ENCODE measurements around the gene TXNDC15. TPM values are rescaled to one million over a fixed set of nuclear protein-coding genes. Genes with fewer than 3 reads are reported as not detected.

The TXNDC15 gene
- total RNA-seq, 1 donor: 85.9 TPM

GRCh38 chr5:134943547-134943946 is 69.4 kb downstream of the TXNDC15 start:
- DNase-seq (ENCODE audit: low read depth): no peak
- TF ChIP-seq CTCF (IDR thresholded peaks at IDR 0.05; ENCODE audit: insufficient read depth, low read length): no peak
- H3K4me3 ChIP-seq (ENCODE audit: low read depth, low read length): no peak overlapping the region

- peak; percentile 10 for DNase-seq (ENCODE audit: low read depth)
- H3K4me3 ChIP-seq (ENCODE audit: low read depth, low read length): no peak overlapping the region
- no peak for TF ChIP-seq CTCF (IDR thresholded peaks at IDR 0.05; ENCODE audit: insufficient read depth, low read length)
These were observed 70.5 kb downstream of the TXNDC15 start for GRCh38 chr5:134944630-134945029.

GRCh38 chr5:134945041-134945440 is 70.9 kb downstream of the TXNDC15 start:
- DNase-seq (ENCODE audit: low read depth): no peak
- H3K4me3 ChIP-seq (ENCODE audit: low read depth, low read length): no peak overlapping the region
- TF ChIP-seq CTCF (IDR thresholded peaks at IDR 0.05; ENCODE audit: insufficient read depth, low read length): no peak

- peak; percentile 56 for DNase-seq (ENCODE audit: low read depth)
- no peak for TF ChIP-seq CTCF (IDR thresholded peaks at IDR 0.05; ENCODE audit: insufficient read depth, low read length)
- H3K4me3 ChIP-seq (ENCODE audit: low read depth, low read length): no peak overlapping the region
These were observed 74.7 kb downstream of the TXNDC15 start for GRCh38 chr5:134948911-134949310.

- DNase-seq (ENCODE audit: low read depth): no peak
- no peak for TF ChIP-seq CTCF (IDR thresholded peaks at IDR 0.05; ENCODE audit: insufficient read depth, low read length)
- H3K4me3 ChIP-seq (ENCODE audit: low read depth, low read length): no peak overlapping the region
These were observed 75.1 kb downstream of the TXNDC15 start for GRCh38 chr5:134949316-134949715.

Small RNA genes within 50 kb of the gene (small RNA-seq; reads per million reads assigned to genes)
- not detected for gene MIR4461
- gene MTND3P25: not detected
- not detected for gene MTND4LP30

Other genes with a start within 250 kb of the TXNDC15 start
- 88.4 and 133 TPM in 2 replicates for gene SAR1B, start 241.5 kb upstream of the TXNDC15 start, total RNA-seq (ENCODE audit: low replicate concordance)
- 9.0 and 35.2 TPM in 2 replicates for gene SEC24A, start 225.6 kb upstream of the TXNDC15 start, total RNA-seq (ENCODE audit: low replicate concordance)
- gene CAMLG, start 135.8 kb upstream of the TXNDC15 start, total RNA-seq (ENCODE audit: low replicate concordance): 42.4 and 51.2 TPM in 2 replicates
- gene DDX46, start 115.6 kb upstream of the TXNDC15 start, total RNA-seq (ENCODE audit: low replicate concordance): 30.5 and 69.7 TPM in 2 replicates
- 18.7 and 61.5 TPM in 2 replicates for gene C5orf24, start 28.4 kb upstream of the TXNDC15 start, total RNA-seq (ENCODE audit: low replicate concordance)
- 0.90 and 8.9 TPM in 2 replicates for gene PCBD2, start 30.8 kb downstream of the TXNDC15 start, total RNA-seq (ENCODE audit: low replicate concordance)
- 0.09 TPM in 1 of 2 replicates, not detected in the other for gene CATSPER3, start 93.5 kb downstream of the TXNDC15 start, total RNA-seq (ENCODE audit: low replicate concordance)
- 1.5 TPM in 1 of 2 replicates, not detected in the other for gene PITX1, start 159.9 kb downstream of the TXNDC15 start, total RNA-seq (ENCODE audit: low replicate concordance)